ENCODE results near the gene RND3. TPM values are rescaled to one million over a fixed set of nuclear protein-coding genes. Genes with fewer than 3 reads are reported as not detected.

Gene RND3
- total RNA-seq, 2 donors from 2014 or later = 27.9 to 119 TPM

DNA sequence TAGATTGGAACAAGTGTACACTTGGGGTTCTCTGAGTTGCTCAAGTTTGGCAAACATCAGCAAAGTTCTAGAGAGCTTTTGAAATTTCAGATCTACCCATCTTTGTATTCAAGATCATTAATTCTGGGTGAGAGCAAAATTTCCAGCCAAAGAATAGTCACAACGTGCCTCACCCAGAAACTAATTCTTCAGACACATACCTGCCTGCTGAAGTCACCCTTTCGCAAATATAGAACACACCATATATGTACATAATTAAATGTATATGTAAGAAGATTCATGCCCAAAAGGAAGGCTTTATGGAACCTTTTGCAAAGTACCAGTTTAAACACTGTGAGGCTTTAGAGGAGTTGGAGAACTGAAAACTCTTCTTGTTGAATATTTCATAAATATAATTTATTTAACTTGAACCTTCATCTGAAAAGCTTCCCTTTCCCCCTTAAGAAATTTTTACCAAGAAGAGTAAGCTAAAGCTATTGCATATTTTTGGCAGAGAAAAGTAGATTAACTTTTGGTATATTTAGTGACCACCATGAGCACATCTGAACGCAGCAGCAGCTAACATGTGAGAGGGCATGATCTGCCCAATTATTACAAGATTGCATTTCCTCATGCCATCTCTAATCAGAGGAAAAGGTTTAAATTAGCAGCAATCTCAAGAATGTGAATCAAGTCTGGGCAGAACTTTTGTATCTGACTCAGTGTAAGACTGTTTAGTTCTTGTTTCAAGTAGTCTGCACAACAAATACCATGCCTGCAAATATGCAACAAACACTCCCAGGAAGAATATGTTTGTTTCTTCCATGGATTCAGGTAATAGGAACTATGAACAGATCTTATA is 8.2 kb downstream of the RND3 start:
- ATAC-seq (ENCODE audit: insufficient number of reproducible peaks, low FRiP score, low read depth) = no peak
- TF ChIP-seq, protein P1, sequence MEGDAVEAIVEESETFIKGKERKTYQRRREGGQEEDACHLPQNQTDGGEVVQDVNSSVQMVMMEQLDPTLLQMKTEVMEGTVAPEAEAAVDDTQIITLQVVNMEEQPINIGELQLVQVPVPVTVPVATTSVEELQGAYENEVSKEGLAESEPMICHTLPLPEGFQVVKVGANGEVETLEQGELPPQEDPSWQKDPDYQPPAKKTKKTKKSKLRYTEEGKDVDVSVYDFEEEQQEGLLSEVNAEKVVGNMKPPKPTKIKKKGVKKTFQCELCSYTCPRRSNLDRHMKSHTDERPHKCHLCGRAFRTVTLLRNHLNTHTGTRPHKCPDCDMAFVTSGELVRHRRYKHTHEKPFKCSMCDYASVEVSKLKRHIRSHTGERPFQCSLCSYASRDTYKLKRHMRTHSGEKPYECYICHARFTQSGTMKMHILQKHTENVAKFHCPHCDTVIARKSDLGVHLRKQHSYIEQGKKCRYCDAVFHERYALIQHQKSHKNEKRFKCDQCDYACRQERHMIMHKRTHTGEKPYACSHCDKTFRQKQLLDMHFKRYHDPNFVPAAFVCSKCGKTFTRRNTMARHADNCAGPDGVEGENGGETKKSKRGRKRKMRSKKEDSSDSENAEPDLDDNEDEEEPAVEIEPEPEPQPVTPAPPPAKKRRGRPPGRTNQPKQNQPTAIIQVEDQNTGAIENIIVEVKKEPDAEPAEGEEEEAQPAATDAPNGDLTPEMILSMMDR (IDR thresholded peaks at IDR 0.05) = no peak
- H3K27ac ChIP-seq = peak overlapping the region in 1 of 2 donors; percentile 68
- H3K27me3 ChIP-seq (replicated peaks; ENCODE audit: insufficient read depth) = no peaks in the 10 kb centered on the region
- no peaks in the 10 kb centered on the region for H3K9me3 ChIP-seq
- peaks cover under 1% of the 10 kb centered on the region for H3K36me3 ChIP-seq
- H3K4me3 ChIP-seq = no peak overlapping the region
- H3K4me1 ChIP-seq (ENCODE audit: control insufficient read depth in 1 of 2, low read depth in 2 of 2) = peaks cover 42 to 91% of the 10 kb centered on the region in 2 donors
- DNase-seq (ENCODE audit: low spot score) = no peak

DNA sequence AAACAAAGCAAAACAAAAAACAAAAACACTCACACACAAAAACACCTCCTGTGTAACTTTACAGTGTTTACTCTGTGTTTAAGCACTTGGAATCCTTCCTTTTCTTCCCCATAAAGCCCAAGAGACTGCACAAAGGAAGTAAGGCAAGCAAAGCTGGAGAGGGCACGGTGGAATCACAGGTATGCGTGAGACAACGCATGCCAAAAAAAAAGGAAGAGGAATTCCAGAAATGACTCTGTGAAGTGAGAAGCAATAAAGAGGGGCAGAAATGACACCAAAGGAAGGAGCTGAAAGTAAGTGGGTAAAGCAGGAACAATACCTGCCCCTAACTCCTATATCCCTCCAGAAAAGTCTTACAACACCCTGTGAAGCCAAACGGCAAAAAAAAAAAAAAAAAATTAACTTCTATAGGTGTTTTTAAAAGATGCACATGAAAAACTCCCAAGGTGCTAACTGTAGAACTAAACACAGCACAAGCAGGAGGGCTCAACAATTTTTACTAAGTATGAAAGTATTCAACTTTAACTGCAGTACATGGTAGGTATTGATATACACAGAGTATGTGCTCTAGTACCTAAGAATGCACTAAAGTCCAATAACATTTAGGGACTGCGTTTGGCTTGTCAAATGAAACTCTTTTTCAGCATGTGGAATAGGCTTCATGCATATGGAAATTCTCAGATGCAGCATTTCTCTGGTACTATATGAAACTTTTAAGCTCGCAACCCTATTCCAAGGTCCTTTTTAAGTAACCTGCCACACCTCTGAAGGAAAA is 9.1 kb downstream of the RND3 start:
- peaks cover 34 to 83% of the 10 kb centered on the region in 2 donors for H3K4me1 ChIP-seq (ENCODE audit: control insufficient read depth in 1 of 2, low read depth in 2 of 2)
- ATAC-seq (ENCODE audit: insufficient number of reproducible peaks, low FRiP score, low read depth) = no peak

DNA sequence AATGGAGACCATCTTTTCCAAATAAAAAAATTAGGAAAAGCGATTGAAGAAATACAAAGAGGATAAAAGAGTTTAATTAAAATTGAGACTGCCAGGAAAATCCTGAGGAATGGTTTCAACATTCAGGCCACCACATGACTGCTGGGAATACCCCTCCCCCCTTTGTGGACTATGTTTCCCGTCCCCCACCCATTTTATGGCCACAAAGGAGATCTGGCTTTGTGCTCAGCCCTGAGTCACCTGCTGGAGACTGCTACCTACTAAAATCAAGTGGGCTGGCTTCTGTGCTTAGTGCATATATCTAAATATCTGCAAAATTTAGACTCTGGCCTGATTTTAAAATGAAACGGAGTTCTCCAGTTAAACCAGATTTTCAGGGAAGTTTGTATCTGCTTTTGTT is 10.1 kb downstream of the RND3 start:
- peaks cover 31 to 80% of the 10 kb centered on the region in 2 donors for H3K4me1 ChIP-seq (ENCODE audit: control insufficient read depth in 1 of 2, low read depth in 2 of 2)
- ATAC-seq (ENCODE audit: insufficient number of reproducible peaks, low FRiP score, low read depth) (no peak), DNase-seq (ENCODE audit: low spot score) (no peak)
- TF ChIP-seq, protein P1 (IDR thresholded peaks at IDR 0.05) = no peak
- H3K4me3 ChIP-seq = peak overlapping the region; percentile 53
- peaks cover 7% of the 10 kb centered on the region for H3K36me3 ChIP-seq
- H3K27ac ChIP-seq = peak overlapping the region; percentile 49 to 68
- no peaks in the 10 kb centered on the region for H3K9me3 ChIP-seq
- H3K27me3 ChIP-seq (replicated peaks; ENCODE audit: insufficient read depth) = no peaks in the 10 kb centered on the region

More for the DNA sequence above, 9.1 kb downstream of the RND3 start:
- Histone ChIP-seq H3K36me3 (peaks cover 7% of the 10 kb centered on the region), H3K27me3 (replicated peaks; ENCODE audit: insufficient read depth) (no peaks in the 10 kb centered on the region), H3K27ac (peak overlapping the region; percentile 52 to 68), H3K9me3 (no peaks in the 10 kb centered on the region), H3K4me3 (peak overlapping the region; percentile 19)
- TF ChIP-seq, protein P1 (IDR thresholded peaks at IDR 0.05) = no peak
- DNase-seq (ENCODE audit: low spot score) = no peak

DNA sequence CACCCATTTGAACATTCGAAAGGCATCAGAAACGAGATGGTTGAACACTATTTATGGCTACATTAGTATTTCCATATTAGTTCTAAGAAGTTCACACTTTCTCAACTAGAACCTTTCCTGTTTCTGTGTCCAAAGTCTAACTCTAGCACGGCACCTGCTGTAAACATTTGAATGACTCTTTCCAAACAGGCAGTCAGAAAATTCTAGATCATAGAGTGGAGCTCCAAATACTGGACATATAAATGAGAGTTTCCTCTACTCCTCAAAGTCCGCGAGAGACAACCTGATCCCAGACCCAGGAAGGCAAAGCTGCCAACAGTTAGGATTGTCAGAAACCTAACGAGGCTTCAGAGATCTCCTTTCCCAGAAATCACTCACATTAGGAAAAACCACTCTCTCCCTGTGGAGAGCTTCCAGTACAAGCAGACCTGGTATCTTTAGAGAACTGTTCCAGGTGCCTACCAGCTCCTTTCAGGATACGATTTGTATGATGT is 10.6 kb downstream of the RND3 start:
- DNase-seq (ENCODE audit: low spot score) = no peak
- H3K4me3 ChIP-seq = peak overlapping the region; percentile 53
- peaks cover 31 to 78% of the 10 kb centered on the region in 2 donors for H3K4me1 ChIP-seq (ENCODE audit: control insufficient read depth in 1 of 2, low read depth in 2 of 2)
- peaks cover 10% of the 10 kb centered on the region for H3K36me3 ChIP-seq
- no peak for ATAC-seq (ENCODE audit: insufficient number of reproducible peaks, low FRiP score, low read depth)
- H3K27me3 ChIP-seq (replicated peaks; ENCODE audit: insufficient read depth) = no peaks in the 10 kb centered on the region
- TF ChIP-seq, protein P1 (IDR thresholded peaks at IDR 0.05) = no peak
- no peaks in the 10 kb centered on the region for H3K9me3 ChIP-seq
- H3K27ac ChIP-seq = peak overlapping the region; percentile 49 to 68

DNA sequence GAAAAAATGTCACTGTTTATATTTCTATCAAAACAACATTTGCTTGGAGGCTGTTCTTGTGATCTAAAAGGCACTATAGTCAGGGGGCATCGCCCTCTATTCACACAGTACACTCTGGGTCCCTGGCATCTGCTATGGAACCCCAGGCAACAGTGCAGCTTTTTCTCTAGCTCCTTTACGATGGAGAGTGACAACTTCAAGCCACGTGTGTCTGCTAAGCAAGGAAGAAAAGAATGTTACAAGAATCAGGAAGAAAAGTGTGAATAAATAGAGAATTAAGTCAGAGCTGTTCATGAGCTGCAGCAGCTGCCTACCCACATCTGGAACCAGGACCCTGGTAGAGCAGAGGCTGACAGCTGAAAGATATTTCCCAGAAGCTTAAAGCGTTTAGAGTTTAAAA is 11.2 kb downstream of the RND3 start:
- peak overlapping the region; percentile 49 to 68 for H3K27ac ChIP-seq
- H3K27me3 ChIP-seq (replicated peaks; ENCODE audit: insufficient read depth) = no peaks in the 10 kb centered on the region
- TF ChIP-seq, protein P1 (IDR thresholded peaks at IDR 0.05) = no peak
- H3K4me1 ChIP-seq (ENCODE audit: control insufficient read depth in 1 of 2, low read depth in 2 of 2) = peaks cover 28 to 73% of the 10 kb centered on the region in 2 donors
- peak overlapping the region; percentile 53 for H3K4me3 ChIP-seq
- H3K9me3 ChIP-seq = no peaks in the 10 kb centered on the region
- no peak for ATAC-seq (ENCODE audit: insufficient number of reproducible peaks, low FRiP score, low read depth)
- no peak for DNase-seq (ENCODE audit: low spot score)
- peaks cover 11% of the 10 kb centered on the region for H3K36me3 ChIP-seq
